ENCODE measurements around the gene SLC1A2. TPM values are rescaled to one million over a fixed set of nuclear protein-coding genes. Genes with fewer than 3 reads are reported as not detected.

SLC1A2 gene
- total RNA-seq, 2 experiments from 2014 or later, result not detected

DNA sequence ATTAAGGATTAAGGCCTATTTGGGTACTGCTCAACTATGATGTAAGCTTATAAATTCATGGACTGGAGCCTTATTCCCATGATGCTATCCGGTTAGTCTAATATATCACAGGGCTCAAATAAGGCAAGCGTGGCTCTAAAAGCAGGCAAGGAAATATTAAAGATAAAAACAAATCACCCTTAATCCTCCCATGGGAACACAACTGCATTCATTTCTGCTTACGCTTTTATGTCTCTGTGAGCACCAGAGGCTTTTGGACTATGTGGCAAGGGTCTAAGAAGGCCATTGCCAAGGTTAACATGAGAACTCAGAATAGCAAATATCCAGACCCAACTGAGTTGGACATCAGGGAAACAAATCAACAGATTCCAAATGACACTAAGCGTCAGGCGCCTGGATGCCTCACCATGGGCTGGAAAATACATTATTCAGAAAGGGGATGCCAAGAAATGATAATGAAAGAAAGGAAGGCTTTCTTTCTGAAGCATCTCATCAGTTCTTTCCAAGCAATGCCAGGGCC is 138.1 kb downstream of the SLC1A2 start:
- no peak overlapping the region for H3K4me3 Mint-ChIP-seq
- CTCF ChIA-PET, result no interaction called here
- H3K36me3 Mint-ChIP-seq, result no peaks in the 10 kb centered on the region
- H3K27ac Mint-ChIP-seq, result no peak overlapping the region
- intact Hi-C loops (cut with micrococcal nuclease), result no loop called here
- POLR2A ChIA-PET, result no interaction called here
- no peak for DNase-seq
- no peaks in the 10 kb centered on the region for H3K27me3 Mint-ChIP-seq
- peaks cover 9% of the 10 kb centered on the region for H3K4me1 Mint-ChIP-seq (ENCODE audit: low read depth)
- no peaks in the 10 kb centered on the region for H3K9me3 Mint-ChIP-seq

DNA sequence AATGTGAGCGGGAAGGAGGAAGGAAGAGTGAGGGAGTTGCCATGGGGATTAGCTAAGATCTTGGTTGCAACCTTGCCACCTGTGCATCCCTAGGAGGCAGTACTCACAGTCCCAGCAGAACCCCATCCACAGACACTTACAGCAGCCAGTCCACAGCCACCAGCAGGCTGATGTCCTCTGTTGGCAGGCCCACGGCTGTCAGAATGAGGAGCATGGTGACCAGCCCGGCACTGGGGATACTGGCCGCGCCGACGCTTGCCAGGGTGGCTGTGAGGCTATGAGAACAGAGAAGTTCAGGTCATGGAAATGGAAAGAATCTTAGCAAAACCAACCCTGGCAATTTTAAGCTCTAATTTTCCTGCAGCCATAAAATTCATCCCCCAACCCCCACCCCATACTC is 138.6 kb downstream of the SLC1A2 start:
- H3K27me3 Mint-ChIP-seq, result no peaks in the 10 kb centered on the region
- no peaks in the 10 kb centered on the region for H3K36me3 Mint-ChIP-seq
- H3K4me3 Mint-ChIP-seq, result no peak overlapping the region
- ChIA-PET POLR2A (no interaction called here), CTCF (no interaction called here)
- peaks cover 14% of the 10 kb centered on the region for H3K4me1 Mint-ChIP-seq (ENCODE audit: low read depth)
- DNase-seq, result no peak
- H3K9me3 Mint-ChIP-seq, result no peaks in the 10 kb centered on the region
- no peak overlapping the region for H3K27ac Mint-ChIP-seq
- intact Hi-C loops (cut with micrococcal nuclease), result no loop called here

DNA sequence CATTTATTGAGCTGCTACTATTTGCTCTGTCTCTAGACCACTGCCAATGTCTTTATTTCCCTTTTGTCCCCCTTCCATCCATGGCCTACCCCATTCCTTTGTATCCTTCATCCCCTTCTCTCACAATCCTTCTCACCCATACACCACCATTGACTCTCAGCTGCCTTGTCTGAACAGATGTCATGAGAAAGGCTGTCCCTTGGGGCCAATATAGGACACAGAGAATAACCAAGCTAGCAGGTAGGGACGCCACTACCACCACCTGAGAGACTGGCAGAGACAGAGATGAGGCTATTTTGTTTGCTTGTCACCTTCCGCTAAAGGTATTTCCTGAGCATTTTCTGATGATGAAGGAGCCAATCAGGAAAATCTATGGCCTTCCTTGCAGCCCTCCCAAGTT is 141.5 kb downstream of the SLC1A2 start:
- H3K27ac Mint-ChIP-seq, result no peak overlapping the region
- no peak for DNase-seq
- ChIA-PET POLR2A (no interaction called here), CTCF (no interaction called here)
- no peaks in the 10 kb centered on the region for H3K9me3 Mint-ChIP-seq
- intact Hi-C loops (cut with micrococcal nuclease), result no loop called here
- H3K4me1 Mint-ChIP-seq (ENCODE audit: low read depth), result peaks cover 31% of the 10 kb centered on the region
- H3K36me3 Mint-ChIP-seq, result no peaks in the 10 kb centered on the region
- H3K4me3 Mint-ChIP-seq, result no peak overlapping the region
- H3K27me3 Mint-ChIP-seq, result peaks cover 2% of the 10 kb centered on the region

DNA sequence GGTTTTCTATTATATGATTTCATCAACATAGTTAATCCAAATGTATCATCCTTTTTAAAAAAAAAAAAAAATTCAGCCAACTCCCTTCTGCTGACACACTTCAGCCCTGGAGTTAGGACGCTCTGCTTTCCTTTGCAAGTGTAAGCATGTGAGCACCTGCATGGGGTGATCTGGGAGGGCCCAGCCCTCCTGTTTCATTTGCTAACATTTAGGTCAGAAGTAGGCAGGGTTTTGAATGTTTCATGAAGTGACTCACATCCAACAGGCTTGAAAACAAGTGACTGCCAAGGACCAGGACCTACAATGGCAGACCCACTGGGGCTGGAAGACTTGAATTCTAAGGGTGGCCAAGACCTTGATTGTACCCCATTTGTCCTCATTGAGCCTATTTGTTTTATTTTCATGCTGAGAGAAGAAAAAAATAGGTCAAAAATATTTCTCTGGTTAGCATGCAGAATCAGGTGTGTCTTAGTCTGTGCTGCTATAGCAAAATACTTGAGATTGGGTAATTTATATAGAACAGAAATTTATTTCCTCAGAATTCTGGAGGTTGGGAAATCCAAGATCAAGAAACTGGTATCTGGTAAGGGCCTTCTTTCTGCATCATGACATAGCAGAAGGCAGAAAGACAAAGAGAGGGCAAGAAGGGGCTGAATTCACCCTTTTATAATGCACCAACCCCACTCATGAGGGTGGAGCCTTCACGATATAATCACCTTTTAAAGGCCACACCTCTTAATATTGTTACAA is 142.8 kb downstream of the SLC1A2 start:
- intact Hi-C loops (cut with micrococcal nuclease), result loop anchor here (1.0 kb wide), 1 partner anchor 61 kb away; no protein-coding TSS in a partner anchor
- peaks cover 2% of the 10 kb centered on the region for H3K27me3 Mint-ChIP-seq
- H3K4me3 Mint-ChIP-seq, result no peak overlapping the region
- H3K9me3 Mint-ChIP-seq, result no peaks in the 10 kb centered on the region
- H3K27ac Mint-ChIP-seq, result peak overlapping the region; percentile 11
- peaks cover 40% of the 10 kb centered on the region for H3K4me1 Mint-ChIP-seq (ENCODE audit: low read depth)
- ChIA-PET CTCF (no interaction called here), POLR2A (no interaction called here)
- DNase-seq, result peak; percentile 63
- H3K36me3 Mint-ChIP-seq, result no peaks in the 10 kb centered on the region

DNA sequence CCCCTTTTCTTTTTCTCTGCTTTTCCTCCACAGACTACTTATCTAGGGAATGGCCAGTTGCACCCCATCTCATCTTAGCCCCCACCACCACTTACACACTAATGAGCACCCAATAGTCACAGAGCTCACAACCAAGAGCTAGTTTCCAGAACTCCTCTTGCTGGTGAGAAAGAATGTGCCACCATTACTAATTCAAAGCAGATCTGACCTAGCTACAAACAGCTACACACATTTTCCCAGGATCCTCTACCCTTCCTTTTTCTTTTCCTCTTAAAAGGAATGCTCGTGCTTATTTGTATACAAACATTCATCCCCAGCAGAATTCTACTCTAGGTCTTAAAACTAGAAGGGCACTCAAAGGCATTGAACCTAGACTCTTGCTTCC is 143.6 kb downstream of the SLC1A2 start:
- Mint-ChIP-seq H3K4me3 (no peak overlapping the region), H3K27me3 (peaks cover 4% of the 10 kb centered on the region), H3K27ac (no peak overlapping the region), H3K36me3 (no peaks in the 10 kb centered on the region), H3K9me3 (no peaks in the 10 kb centered on the region), H3K4me1 (ENCODE audit: low read depth) (peaks cover 44% of the 10 kb centered on the region)
- no peak for DNase-seq
- intact Hi-C loops (cut with micrococcal nuclease), result loop anchor here (1.0 kb wide), 1 partner anchor 62 kb away; no protein-coding TSS in a partner anchor
- POLR2A ChIA-PET, result no interaction called here
- CTCF ChIA-PET, result interaction anchor here (0.7 to 1.0 kb wide), 3 partner anchors 116 to 351 kb away, joined by 3 read pairs; no protein-coding TSS in a partner anchor

DNA sequence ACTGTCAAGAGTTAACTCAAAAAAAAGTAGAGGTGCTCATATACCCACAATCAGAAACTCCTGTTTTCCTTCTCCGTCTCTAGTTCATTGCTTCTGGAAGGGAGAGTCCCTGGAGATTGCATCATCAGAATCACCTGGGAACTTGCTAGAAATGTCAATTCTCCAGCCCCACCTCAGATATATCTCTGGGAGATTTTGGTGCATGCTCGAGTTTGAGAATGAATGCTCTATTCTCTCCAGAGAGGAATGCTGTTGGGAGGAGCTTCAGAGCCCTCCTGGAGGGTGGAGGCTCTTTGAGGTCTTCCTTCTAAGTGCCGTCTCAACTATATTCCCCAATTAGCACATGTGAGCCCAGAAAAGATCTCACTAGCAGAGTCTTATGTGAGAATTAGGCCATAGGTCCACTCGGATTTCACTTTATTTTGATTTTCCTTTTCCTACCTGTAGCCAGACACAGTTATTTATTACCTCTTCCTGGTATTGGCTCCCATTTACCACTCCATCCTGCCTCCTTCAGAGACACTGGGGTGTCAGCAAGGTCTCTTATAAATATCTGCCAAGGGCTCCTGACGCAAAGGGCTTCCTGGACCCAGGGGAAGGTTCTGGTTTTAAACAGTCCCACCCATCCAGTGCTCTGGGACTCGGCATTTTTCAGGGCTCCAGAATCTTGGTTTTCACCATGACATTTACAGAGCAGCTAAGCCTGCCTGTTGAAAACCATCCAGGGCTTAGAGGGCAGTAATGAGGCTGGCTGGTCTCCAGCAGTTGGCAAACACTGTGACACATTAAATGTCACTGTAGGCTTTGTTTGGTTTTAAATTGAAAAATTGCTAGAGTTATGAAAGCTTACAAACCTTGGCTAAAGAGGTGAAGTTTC is 144.2 kb downstream of the SLC1A2 start:
- Mint-ChIP-seq H3K27ac (no peak overlapping the region), H3K27me3 (peaks cover 4% of the 10 kb centered on the region), H3K4me3 (no peak overlapping the region), H3K4me1 (ENCODE audit: low read depth) (peaks cover 44% of the 10 kb centered on the region), H3K36me3 (no peaks in the 10 kb centered on the region), H3K9me3 (no peaks in the 10 kb centered on the region)
- intact Hi-C loops (cut with micrococcal nuclease), result no loop called here
- no peak for DNase-seq
- ChIA-PET CTCF (interaction anchor here (0.7 to 1.0 kb wide), 3 partner anchors 117 to 350 kb away, joined by 3 read pairs; no protein-coding TSS in a partner anchor), POLR2A (no interaction called here)

DNA sequence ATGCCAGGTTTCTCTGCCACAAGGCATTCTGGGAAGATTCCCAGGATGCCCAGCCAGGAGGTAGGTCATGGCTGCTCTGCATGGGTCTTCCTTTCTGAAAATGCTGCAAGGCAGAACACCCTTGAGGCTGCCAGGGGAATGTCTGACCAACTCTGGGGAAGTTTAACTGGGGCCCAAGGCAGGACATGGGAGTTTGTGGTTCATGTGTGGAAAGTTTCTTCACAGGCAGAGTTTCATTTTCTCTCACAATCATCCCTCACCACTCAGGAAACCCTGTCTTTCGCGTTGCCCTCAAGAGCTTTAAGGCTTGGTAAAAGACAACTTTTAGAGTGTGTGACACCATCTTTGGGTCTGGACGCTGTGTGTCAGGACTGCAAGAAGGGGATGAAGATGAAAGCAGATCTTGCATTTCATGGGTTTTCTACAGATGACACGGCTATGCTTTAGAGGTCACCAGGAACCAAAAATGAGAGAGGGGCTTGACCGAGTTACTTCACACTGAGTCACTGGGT is 146.9 kb downstream of the SLC1A2 start:
- peak; percentile 74 for DNase-seq
- Mint-ChIP-seq H3K27ac (peak overlapping the region; percentile 80), H3K9me3 (no peaks in the 10 kb centered on the region), H3K27me3 (peaks cover 4% of the 10 kb centered on the region), H3K4me3 (peak overlapping the region; percentile 38), H3K4me1 (ENCODE audit: low read depth) (peaks cover 44% of the 10 kb centered on the region), H3K36me3 (no peaks in the 10 kb centered on the region)
- intact Hi-C loops (cut with micrococcal nuclease), result loop anchor here (1.0 to 2.0 kb wide), 3 partner anchors 30 to 65 kb away; no protein-coding TSS in a partner anchor
- POLR2A ChIA-PET, result interaction anchor here (0.9 to 1.3 kb wide), 2 partner anchors 64 to 126 kb away, joined by 3 read pairs; no protein-coding TSS in a partner anchor
- CTCF ChIA-PET, result interaction anchor here (0.7 to 2.1 kb wide), 4 partner anchors 17 to 36 kb away, joined by 4 to 6 read pairs (median 4); no protein-coding TSS in a partner anchor

DNA sequence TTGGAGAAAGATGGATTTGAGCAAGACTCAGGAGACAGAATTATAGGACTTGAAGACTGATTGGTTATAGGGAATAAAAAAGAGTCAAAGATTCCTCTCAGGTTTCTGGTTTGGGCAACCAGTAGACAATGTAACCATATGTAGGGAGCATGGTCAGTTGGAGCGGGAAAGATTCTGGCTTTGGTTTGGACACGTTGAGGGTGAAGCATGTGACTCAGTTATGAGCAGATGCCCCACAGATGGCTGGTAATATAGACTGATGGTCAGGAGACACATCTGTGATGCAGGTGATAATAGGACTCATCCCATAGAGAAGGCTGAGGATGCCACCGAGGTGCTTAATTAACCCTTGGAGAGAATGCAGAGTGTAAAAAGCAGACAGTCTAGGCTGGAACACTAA is 148.3 kb downstream of the SLC1A2 start:
- peaks cover 4% of the 10 kb centered on the region for H3K27me3 Mint-ChIP-seq
- CTCF ChIA-PET, result no interaction called here
- no peak for DNase-seq
- H3K36me3 Mint-ChIP-seq, result no peaks in the 10 kb centered on the region
- intact Hi-C loops (cut with micrococcal nuclease), result no loop called here
- no peaks in the 10 kb centered on the region for H3K9me3 Mint-ChIP-seq
- no peak overlapping the region for H3K4me3 Mint-ChIP-seq
- H3K27ac Mint-ChIP-seq, result no peak overlapping the region
- peaks cover 37% of the 10 kb centered on the region for H3K4me1 Mint-ChIP-seq (ENCODE audit: low read depth)
- POLR2A ChIA-PET, result no interaction called here

DNA sequence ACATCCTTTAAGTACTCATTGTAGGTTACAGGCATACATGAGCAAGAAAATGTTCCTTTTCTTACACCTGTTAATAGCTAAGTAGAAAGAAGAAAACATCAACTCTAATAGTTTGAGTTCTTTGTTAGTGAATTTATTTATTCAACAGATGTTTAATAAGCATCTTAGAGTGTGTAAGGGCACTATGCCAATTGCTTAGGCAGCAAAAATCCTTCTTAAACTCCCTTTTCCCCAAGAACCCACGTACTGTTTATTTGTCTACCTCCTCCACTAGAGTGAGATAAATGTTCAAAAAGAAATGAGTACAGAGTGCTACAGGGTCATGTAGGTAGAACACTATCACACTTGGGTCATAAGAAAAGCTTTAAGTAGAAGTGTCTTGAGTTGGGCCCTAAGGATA is 149.0 kb downstream of the SLC1A2 start:
- DNase-seq, result no peak
- H3K27me3 Mint-ChIP-seq, result peaks cover 4% of the 10 kb centered on the region
- intact Hi-C loops (cut with micrococcal nuclease), result no loop called here
- ChIA-PET POLR2A (no interaction called here), CTCF (no interaction called here)
- H3K27ac Mint-ChIP-seq, result no peak overlapping the region
- H3K9me3 Mint-ChIP-seq, result no peaks in the 10 kb centered on the region
- peaks cover 32% of the 10 kb centered on the region for H3K4me1 Mint-ChIP-seq (ENCODE audit: low read depth)
- H3K36me3 Mint-ChIP-seq, result no peaks in the 10 kb centered on the region
- H3K4me3 Mint-ChIP-seq, result no peak overlapping the region

DNA sequence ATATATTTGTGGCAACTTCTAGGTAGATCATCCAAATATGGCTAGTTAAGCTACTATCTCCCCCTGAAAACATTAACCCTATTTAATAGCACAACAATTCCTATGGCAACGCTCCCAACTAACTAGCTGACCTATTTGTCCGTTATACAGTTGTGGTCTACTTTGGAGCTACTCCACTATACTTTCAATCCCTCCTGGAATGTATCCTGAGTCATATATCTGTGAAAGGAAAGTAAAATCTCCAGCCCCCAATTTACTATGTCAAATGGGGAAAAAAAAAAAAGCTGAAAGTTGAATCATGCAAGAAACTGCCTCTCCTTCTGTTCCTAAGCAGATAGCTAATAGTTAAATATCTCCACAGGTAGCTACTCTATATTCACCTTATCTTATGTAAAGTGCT is 151.9 kb downstream of the SLC1A2 start:
- peaks cover 2% of the 10 kb centered on the region for H3K27me3 Mint-ChIP-seq
- no peaks in the 10 kb centered on the region for H3K9me3 Mint-ChIP-seq
- no peak for DNase-seq
- no peak overlapping the region for H3K27ac Mint-ChIP-seq
- H3K36me3 Mint-ChIP-seq, result no peaks in the 10 kb centered on the region
- ChIA-PET POLR2A (no interaction called here), CTCF (no interaction called here)
- intact Hi-C loops (cut with micrococcal nuclease), result no loop called here
- H3K4me3 Mint-ChIP-seq, result no peak overlapping the region
- peaks cover 13% of the 10 kb centered on the region for H3K4me1 Mint-ChIP-seq (ENCODE audit: low read depth)

DNA sequence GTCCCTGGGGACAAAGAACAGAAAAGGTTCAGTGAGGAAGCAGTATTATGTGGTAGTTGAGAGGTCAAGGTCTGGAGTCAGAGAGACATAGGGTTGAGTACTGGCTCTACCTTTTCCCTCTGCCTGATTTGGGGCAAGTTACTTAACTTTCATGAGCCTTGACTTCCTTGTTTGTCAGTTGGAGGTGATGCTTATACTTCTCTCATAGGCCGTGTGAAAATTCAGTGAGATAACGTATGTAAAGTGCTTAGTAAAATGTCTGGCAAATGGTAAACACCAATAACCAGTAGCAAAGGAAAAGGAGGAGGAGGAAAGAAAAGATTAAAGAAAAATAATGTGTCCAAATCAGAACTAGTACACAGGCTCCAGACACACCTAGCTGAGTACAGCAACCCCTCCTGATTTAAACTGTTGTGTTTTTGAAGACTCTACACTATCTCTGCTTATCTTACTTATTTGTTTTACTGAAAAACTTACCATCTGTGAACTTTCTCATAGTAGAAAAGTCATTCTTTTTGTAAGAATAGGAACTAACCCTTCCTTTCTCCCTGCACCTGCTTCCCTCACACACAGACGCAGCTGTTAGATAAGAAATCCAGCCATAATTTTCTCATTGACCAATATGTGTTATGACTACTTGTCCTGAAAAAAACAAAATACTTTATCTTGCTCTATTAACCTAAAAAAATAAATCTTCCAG is 153.5 kb downstream of the SLC1A2 start:
- no peak for DNase-seq
- Mint-ChIP-seq H3K4me1 (ENCODE audit: low read depth) (no peaks in the 10 kb centered on the region), H3K36me3 (no peaks in the 10 kb centered on the region), H3K27ac (no peak overlapping the region), H3K4me3 (no peak overlapping the region), H3K27me3 (no peaks in the 10 kb centered on the region), H3K9me3 (no peaks in the 10 kb centered on the region)
- intact Hi-C loops (cut with micrococcal nuclease), result no loop called here
- CTCF ChIA-PET, result interaction anchor here (0.8 kb wide), 1 partner anchor 40 kb away, joined by 3 read pairs; no protein-coding TSS in a partner anchor
- POLR2A ChIA-PET, result no interaction called here

DNA sequence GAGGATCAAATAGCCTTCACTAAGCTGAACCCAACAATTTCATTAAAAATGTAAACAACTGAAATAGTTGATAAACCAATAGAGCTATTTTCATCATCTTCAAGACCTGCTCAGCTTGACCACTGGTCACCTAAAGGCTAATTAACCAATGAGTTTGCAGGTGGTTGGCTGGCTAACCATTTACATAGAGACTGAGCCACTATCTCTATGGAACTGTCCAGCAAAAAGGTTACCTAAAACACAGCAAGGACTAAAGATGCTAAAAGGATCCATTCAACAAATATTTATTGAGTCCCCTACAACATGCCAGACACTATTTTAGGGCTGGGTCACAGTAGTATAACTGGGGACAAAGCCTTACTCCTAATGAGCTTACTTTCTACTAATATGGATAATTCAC is 156.6 kb downstream of the SLC1A2 start:
- POLR2A ChIA-PET, result no interaction called here
- CTCF ChIA-PET, result no interaction called here
- peaks cover 3% of the 10 kb centered on the region for H3K4me1 Mint-ChIP-seq (ENCODE audit: low read depth)
- H3K27ac Mint-ChIP-seq, result no peak overlapping the region
- peaks cover 2% of the 10 kb centered on the region for H3K27me3 Mint-ChIP-seq
- intact Hi-C loops (cut with micrococcal nuclease), result no loop called here
- no peak for DNase-seq
- no peaks in the 10 kb centered on the region for H3K9me3 Mint-ChIP-seq
- no peaks in the 10 kb centered on the region for H3K36me3 Mint-ChIP-seq
- H3K4me3 Mint-ChIP-seq, result no peak overlapping the region

All from activated CD4-positive, alpha-beta memory T cell treated with anti-CD3 and anti-CD28 coated beads for 36 hours (primary cell).